HFFc6 (cell line): ENCODE data around the gene SSH3. TPM values are rescaled to one million over a fixed set of nuclear protein-coding genes. Genes with fewer than 3 reads are reported as not detected.

Experiments
- DNase-seq: peaks from one replicate; pipeline ENCODE4 v3.0.0-alpha.2; 2018
- H3K27ac Mint-ChIP-seq: 2 replicates; pipeline ENCODE4 v1.8.0; 2020; ENCODE audit warnings: mild to moderate bottlenecking, mixed read lengths
- H3K27me3 Mint-ChIP-seq: 2 replicates; pipeline ENCODE4 v1.8.0; 2021; ENCODE audit warnings: mild to moderate bottlenecking, moderate library complexity, mixed read lengths; ENCODE audit not compliant: insufficient read depth
- H3K36me3 Mint-ChIP-seq: 2 replicates; pipeline ENCODE4 v1.8.0; 2021; ENCODE audit warnings: low read depth, mixed read lengths
- H3K4me1 Mint-ChIP-seq: 2 replicates; pipeline ENCODE4 v1.8.0; 2020; ENCODE audit warnings: low read depth, mixed read lengths
- H3K4me3 Mint-ChIP-seq: 2 replicates; pipeline ENCODE4 v1.8.0; 2020; ENCODE audit warnings: mild to moderate bottlenecking, moderate library complexity, mixed read lengths
- H3K9me3 Mint-ChIP-seq: 2 replicates; pipeline ENCODE4 v1.8.0; 2020; ENCODE audit warnings: mild to moderate bottlenecking, mixed read lengths
- total RNA-seq, 6 experiments: library from RNA; stranded (reverse); fragmentation: NEBNext Ultra II Directional; extraction: Animal tissue kit (Norgen Biotek cat#: 25700); gene quantifications; 2 replicates in 1 of 6; 3 replicates in 5 of 6; pipeline ENCODE4 v1.2.3, GENCODE V29; 2021
- TF ChIP-seq, protein P1 (sequence below): fragments of 200-600 bp; sonication (generic); IDR thresholded peaks from 2 replicates; pipeline ENCODE4 v1.5.0; 2021; ENCODE audit warnings: antibody characterized with exemption, mild to moderate bottlenecking

SSH3 gene
- total RNA-seq, 6 experiments from 2014 or later: 17.0 to 28.7 (median 22.6) TPM

DNA sequence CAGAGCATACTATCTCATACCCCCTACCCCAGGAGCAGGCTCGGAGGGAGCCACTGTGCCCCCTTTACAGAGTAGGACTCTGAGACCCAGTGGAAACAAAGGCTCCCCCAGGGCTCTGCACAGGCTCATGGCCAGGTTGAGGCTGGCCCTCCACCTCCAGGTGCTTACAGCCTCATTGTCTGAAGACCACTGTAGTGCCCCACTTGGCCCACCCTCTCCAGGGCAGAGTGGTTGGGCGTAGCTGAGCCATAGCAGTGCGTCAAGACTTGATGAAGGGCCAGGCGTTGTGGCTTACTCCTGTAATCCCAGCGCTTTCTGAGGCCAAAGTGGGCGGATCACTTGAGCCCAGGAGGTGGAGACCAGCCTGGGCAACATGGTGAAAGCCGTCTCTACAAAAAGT, 12.5 kb upstream of the SSH3 start:
- peaks cover 8% of the 10 kb centered on the region for H3K9me3 Mint-ChIP-seq
- peaks cover 36% of the 10 kb centered on the region for H3K36me3 Mint-ChIP-seq
- TF ChIP-seq, protein P1, sequence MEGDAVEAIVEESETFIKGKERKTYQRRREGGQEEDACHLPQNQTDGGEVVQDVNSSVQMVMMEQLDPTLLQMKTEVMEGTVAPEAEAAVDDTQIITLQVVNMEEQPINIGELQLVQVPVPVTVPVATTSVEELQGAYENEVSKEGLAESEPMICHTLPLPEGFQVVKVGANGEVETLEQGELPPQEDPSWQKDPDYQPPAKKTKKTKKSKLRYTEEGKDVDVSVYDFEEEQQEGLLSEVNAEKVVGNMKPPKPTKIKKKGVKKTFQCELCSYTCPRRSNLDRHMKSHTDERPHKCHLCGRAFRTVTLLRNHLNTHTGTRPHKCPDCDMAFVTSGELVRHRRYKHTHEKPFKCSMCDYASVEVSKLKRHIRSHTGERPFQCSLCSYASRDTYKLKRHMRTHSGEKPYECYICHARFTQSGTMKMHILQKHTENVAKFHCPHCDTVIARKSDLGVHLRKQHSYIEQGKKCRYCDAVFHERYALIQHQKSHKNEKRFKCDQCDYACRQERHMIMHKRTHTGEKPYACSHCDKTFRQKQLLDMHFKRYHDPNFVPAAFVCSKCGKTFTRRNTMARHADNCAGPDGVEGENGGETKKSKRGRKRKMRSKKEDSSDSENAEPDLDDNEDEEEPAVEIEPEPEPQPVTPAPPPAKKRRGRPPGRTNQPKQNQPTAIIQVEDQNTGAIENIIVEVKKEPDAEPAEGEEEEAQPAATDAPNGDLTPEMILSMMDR: no peak
- peaks cover 6% of the 10 kb centered on the region for H3K27me3 Mint-ChIP-seq
- peak overlapping the region; percentile 17; the same call in 1 of the 2 replicates for H3K4me3 Mint-ChIP-seq
- DNase-seq: no peak
- peaks cover 34% of the 10 kb centered on the region for H3K4me1 Mint-ChIP-seq
- H3K27ac Mint-ChIP-seq: no peak overlapping the region

DNA sequence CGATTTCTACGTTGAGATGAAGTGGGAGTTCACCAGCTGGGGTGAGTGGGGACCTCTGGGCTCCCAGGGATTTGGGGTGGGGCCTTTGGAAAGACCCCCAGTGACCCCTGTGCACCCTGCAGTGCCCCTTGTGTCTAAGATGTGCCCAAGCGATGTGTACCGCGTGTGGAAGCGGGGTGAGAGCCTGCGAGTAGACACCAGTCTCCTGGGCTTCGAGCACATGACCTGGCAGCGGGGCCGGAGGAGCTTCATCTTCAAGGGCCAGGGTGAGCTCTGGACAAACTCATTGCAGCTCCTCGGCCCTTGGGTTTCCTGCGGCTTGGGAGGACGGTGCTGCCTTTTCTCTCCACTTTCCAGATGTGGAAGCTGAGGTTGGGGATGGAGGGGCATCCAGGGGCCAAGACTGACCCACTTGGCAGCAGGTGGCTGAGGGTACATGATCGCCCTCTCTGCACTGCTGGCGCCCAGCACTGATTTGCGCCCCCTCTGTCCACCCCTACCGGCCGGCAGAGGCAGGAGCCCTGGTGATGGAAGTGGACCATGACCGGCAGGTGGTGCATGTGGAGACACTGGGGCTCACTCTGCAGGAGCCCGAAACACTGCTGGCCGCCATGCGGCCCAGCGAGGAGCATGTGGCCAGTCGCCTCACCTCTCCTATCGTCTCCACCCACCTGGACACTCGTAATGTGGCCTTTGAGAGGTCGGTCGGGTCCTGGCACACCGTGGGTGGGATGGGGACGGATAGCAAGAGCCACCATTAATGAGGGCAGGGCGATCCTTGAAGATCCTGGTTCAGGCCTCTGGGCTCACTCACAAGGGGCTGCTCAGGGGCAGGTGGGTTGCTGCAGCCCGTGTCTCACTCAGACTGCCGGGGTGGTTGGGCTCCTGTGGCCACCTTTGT, 11.6 kb upstream of the SSH3 start:
- peaks cover 17% of the 10 kb centered on the region for H3K9me3 Mint-ChIP-seq
- peaks cover 45% of the 10 kb centered on the region for H3K36me3 Mint-ChIP-seq
- peak overlapping the region; percentile 74 for H3K27ac Mint-ChIP-seq
- peaks cover 34% of the 10 kb centered on the region for H3K4me1 Mint-ChIP-seq
- H3K27me3 Mint-ChIP-seq: peaks cover 6% of the 10 kb centered on the region
- no peak for DNase-seq
- TF ChIP-seq, protein P1: no peak
- no peak overlapping the region for H3K4me3 Mint-ChIP-seq

DNA sequence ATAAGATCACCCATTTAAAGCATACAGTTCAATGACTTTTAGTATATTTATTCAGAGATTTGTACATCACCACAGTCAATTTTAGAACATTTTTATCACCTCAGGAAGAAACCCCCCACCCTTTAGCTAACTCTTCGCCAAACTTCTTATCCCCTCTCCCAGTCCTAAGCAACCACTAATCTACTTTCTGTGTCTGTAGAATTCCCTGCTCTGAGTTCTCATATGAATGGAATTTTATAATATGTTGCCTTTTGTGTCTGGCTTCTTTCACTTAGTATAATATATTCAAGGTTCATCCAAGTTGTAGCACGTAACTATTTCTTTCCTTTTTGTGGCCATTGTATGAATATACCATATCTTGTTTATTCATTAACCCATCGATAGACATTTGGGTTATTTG, 10.7 kb upstream of the SSH3 start:
- peak; percentile 18 for DNase-seq

DNA sequence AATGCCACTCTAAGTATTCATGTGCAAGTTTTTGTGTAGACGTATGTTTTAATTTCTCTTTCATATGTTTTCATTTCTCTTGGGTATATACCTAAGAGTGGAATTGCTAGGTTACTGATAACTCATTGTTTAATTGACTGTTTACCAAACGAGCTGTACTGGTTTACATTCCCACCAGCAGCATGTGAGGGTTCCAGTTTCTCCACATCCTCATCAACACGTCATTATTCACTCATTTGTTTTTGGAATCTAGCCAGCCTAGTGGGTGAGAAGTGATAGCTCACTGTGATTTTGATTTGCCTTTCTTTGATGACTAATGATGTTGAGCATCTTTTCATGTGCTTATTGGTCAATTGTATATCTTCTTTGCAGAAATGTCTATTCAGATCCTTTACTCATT, 10.2 kb upstream of the SSH3 start:
- Mint-ChIP-seq H3K27ac (peak overlapping the region; percentile 74), H3K4me1 (peaks cover 22% of the 10 kb centered on the region), H3K27me3 (peaks cover 4% of the 10 kb centered on the region; the same call in 1 of the 2 replicates), H3K4me3 (peak overlapping the region; percentile 51), H3K9me3 (peaks cover 22% of the 10 kb centered on the region), H3K36me3 (peaks cover 46% of the 10 kb centered on the region)
- TF ChIP-seq, protein P1: no peak
- DNase-seq: peak; percentile 41

More for the DNA sequence above, 10.7 kb upstream of the SSH3 start:
- Mint-ChIP-seq H3K9me3 (peaks cover 22% of the 10 kb centered on the region), H3K4me1 (peaks cover 26% of the 10 kb centered on the region), H3K4me3 (peak overlapping the region; percentile 51), H3K36me3 (peaks cover 46% of the 10 kb centered on the region), H3K27ac (peak overlapping the region; percentile 74), H3K27me3 (peaks cover 4% of the 10 kb centered on the region)
- TF ChIP-seq, protein P1: no peak

DNA sequence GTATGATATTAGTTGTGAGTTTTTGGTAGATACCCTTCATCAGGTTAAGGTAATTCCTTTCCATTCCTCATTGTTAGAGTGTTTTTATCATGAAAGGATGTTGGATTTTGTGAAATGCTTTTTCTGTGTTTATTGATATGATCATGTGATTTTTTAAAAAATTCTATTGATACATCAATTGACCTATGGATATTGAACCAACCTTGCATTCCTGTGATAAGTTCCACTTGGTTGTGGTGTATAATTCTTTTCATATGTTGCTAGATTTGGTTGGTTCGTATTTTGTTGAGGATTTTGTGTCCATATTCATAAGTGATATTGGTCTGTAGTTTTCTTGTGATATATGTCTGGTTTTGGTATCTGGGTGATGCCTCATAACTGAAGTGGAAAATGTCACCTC, 7.5 kb upstream of the SSH3 start:
- H3K9me3 Mint-ChIP-seq: peaks cover 22% of the 10 kb centered on the region
- peaks cover 21% of the 10 kb centered on the region for H3K4me1 Mint-ChIP-seq
- TF ChIP-seq, protein P1: no peak
- no peak for DNase-seq
- no peak overlapping the region for H3K4me3 Mint-ChIP-seq
- H3K27ac Mint-ChIP-seq: no peak overlapping the region
- H3K27me3 Mint-ChIP-seq: no peaks in the 10 kb centered on the region
- H3K36me3 Mint-ChIP-seq: peaks cover 52% of the 10 kb centered on the region
